GM23248 (cell line): Measurements from ENCODE around the gene KLK5. TPM values are rescaled to one million over a fixed set of nuclear protein-coding genes. Genes with fewer than 3 reads are reported as not detected.

Experiments
- DNase-seq: peaks from one replicate; pipeline ENCODE4 v3.0.0-alpha.2; 2015
- H2AFZ ChIP-seq: fragments of 200-600 bp; sonication (generic); 2 replicates; pipeline ENCODE4 v1.6.1; 2016; ENCODE audit warnings: antibody characterized with exemption
- H3F3A ChIP-seq: fragments of 200-600 bp; sonication (generic); 2 replicates; pipeline ENCODE4 v1.6.1; 2016; ENCODE audit warnings: mild to moderate bottlenecking, antibody characterized with exemption, mixed run types; ENCODE audit not compliant: insufficient read depth
- H3K27ac ChIP-seq: fragments of 200-600 bp; sonication (generic); 2 replicates; pipeline ENCODE4 v1.5.1; 2016; ENCODE audit warnings: mild to moderate bottlenecking
- H3K27me3 ChIP-seq: fragments of 200-600 bp; sonication (generic); replicated peaks from 2 replicates; pipeline ENCODE4 v1.6.1; 2016; ENCODE audit warnings: mild to moderate bottlenecking; ENCODE audit not compliant: insufficient read depth
- H3K36me3 ChIP-seq: fragments of 200-600 bp; sonication (generic); 2 replicates; pipeline ENCODE4 v1.6.1; 2016; ENCODE audit warnings: low read depth, mild to moderate bottlenecking
- H3K4me1 ChIP-seq: fragments of 200-600 bp; sonication (generic); 2 replicates; pipeline ENCODE4 v1.6.1; 2016; ENCODE audit warnings: mild to moderate bottlenecking; ENCODE audit not compliant: insufficient read depth
- H3K4me2 ChIP-seq: fragments of 200-600 bp; sonication (generic); one replicate; pipeline ENCODE4 v1.6.1; 2016; ENCODE audit warnings: mild to moderate bottlenecking; ENCODE audit not compliant: unreplicated experiment
- H3K4me3 ChIP-seq: fragments of 200-600 bp; sonication (generic); 2 replicates; pipeline ENCODE4 v1.5.1; 2016; ENCODE audit warnings: mild to moderate bottlenecking
- H3K79me2 ChIP-seq: fragments of 200-600 bp; sonication (generic); 2 replicates; pipeline ENCODE4 v1.6.1; 2016; ENCODE audit warnings: mild to moderate bottlenecking; ENCODE audit not compliant: insufficient read depth
- H3K9ac ChIP-seq: fragments of 200-600 bp; sonication (generic); 2 replicates; pipeline ENCODE4 v1.6.1; 2016; ENCODE audit warnings: mild to moderate bottlenecking
- H3K9me2 ChIP-seq: fragments of 200-600 bp; sonication (generic); 2 replicates; pipeline ENCODE4 v1.6.1; 2016; ENCODE audit warnings: mixed run types, mild to moderate bottlenecking, moderate library complexity; ENCODE audit not compliant: insufficient read depth
- H3K9me3 ChIP-seq: fragments of 200-600 bp; sonication (generic); one replicate; pipeline ENCODE4 v1.6.1; 2017; ENCODE audit warnings: low read depth
- H4K20me1 ChIP-seq: fragments of 200-600 bp; sonication (generic); 2 replicates; pipeline ENCODE4 v1.6.0; 2016; ENCODE audit not compliant: insufficient read depth
- EZH2 ChIP-seq: fragments of 200-600 bp; sonication (generic); IDR thresholded peaks from 2 replicates; pipeline ENCODE4 v1.6.1; 2018; ENCODE audit warnings: antibody characterized with exemption, mild to moderate bottlenecking; ENCODE audit not compliant: insufficient read depth, poor library complexity, severe bottlenecking
- EZH2phosphoT487 ChIP-seq: fragments of 200-600 bp; sonication (generic); IDR thresholded peaks from 2 replicates; pipeline ENCODE4 v1.6.1; 2018; ENCODE audit warnings: antibody characterized with exemption, moderate library complexity, mild to moderate bottlenecking, low read depth; ENCODE audit not compliant: insufficient read depth
- whole genome bisulfite sequencing, 2 experiments: methylation state at CpG; one replicate each; pipeline ENCODE4 v1.1.6; 2015 to 2017; ENCODE audit warnings: low lambda C conversion rate in 2 of 2, low coverage in 1 of 2; ENCODE audit errors: missing lambda C conversion rate in 2 of 2; 5-methylcytosine and 5-hydroxymethylcytosine counted together
- in situ Hi-C: fragments of 300-500 bp; cut with MboI; formaldehyde crosslinking; loops from 2 replicates; pipeline ENCODE4 v1.15.0; 2020
- polyA plus RNA-seq: library from polyadenylated mRNA; unstranded; fragments of >200 nt; fragmentation: Nextera tagmentation; extraction: Ambion mirVana; gene quantifications from 2 replicates; pipeline ENCODE4 v1.2.1, GENCODE V29; 2016
- total RNA-seq: library from RNA; depleted of rRNA; stranded (reverse); fragments of >200 nt; shearing (Covaris generic); gene quantifications from 2 replicates; pipeline ENCODE4 v1.2.3, GENCODE V29; 2014

The KLK5 gene
- total and polyA plus RNA-seq, 2 experiments from 2014 or later, result not detected

- no peak for DNase-seq
- H3K27ac ChIP-seq, result no peak overlapping the region
- no peaks in the 10 kb centered on the region for H3K4me1 ChIP-seq
- H3K4me3 ChIP-seq, result no peak overlapping the region
- H3K4me2 ChIP-seq, result no peak overlapping the region
- 30 to 38% methylated on average over 4 of the region's 4 CpGs for WGBS, 2 experiments
- no peak for TF ChIP-seq EZH2phosphoT487
- TF ChIP-seq EZH2, result no peak
- H3K9me2 ChIP-seq, result no peaks in the 10 kb centered on the region
- no peaks in the 10 kb centered on the region for H3K36me3 ChIP-seq
- no peaks in the 10 kb centered on the region for H3K79me2 ChIP-seq
- in situ Hi-C loops, result no loop called here
- H4K20me1 ChIP-seq, result no peaks in the 10 kb centered on the region
- no peak overlapping the region for H2AFZ ChIP-seq
- H3F3A ChIP-seq, result no peaks in the 10 kb centered on the region
- no peaks in the 10 kb centered on the region for H3K27me3 ChIP-seq
- no peaks in the 10 kb centered on the region for H3K9me3 ChIP-seq
- H3K9ac ChIP-seq, result no peak overlapping the region
Observed at GRCh38 chr19:50947123-50947522, 5.7 kb downstream of the KLK5 start.

- no peak overlapping the region for H3K4me2 ChIP-seq
- no peaks in the 10 kb centered on the region for H3K27me3 ChIP-seq
- H3K36me3 ChIP-seq, result no peaks in the 10 kb centered on the region
- H3K27ac ChIP-seq, result no peak overlapping the region
- H3K9ac ChIP-seq, result no peak overlapping the region
- H2AFZ ChIP-seq, result no peak overlapping the region
- in situ Hi-C loops, result no loop called here
- no peaks in the 10 kb centered on the region for H3K4me1 ChIP-seq
- no peak for DNase-seq
- H3K4me3 ChIP-seq, result no peak overlapping the region
- no peaks in the 10 kb centered on the region for H3K79me2 ChIP-seq
- no peaks in the 10 kb centered on the region for H3K9me2 ChIP-seq
- WGBS, 2 experiments, result 27 to 32% methylated on average over 4 of the region's 4 CpGs
- TF ChIP-seq EZH2phosphoT487 (no peak), EZH2 (no peak)
- H3F3A ChIP-seq, result no peaks in the 10 kb centered on the region
- H3K9me3 ChIP-seq, result no peaks in the 10 kb centered on the region
- no peaks in the 10 kb centered on the region for H4K20me1 ChIP-seq
Observed at GRCh38 chr19:50944795-50945194, 8.0 kb downstream of the KLK5 start.

GRCh38 chr19:50943074-50943828 lies 9.6 kb downstream of the KLK5 start:
- H3K9me3 ChIP-seq, result no peaks in the 10 kb centered on the region
- H3K79me2 ChIP-seq, result no peaks in the 10 kb centered on the region
- WGBS, 2 experiments, result 35 to 36% methylated on average over 10 of the region's 10 CpGs
- in situ Hi-C loops, result no loop called here
- no peaks in the 10 kb centered on the region for H3K4me1 ChIP-seq
- H3K27ac ChIP-seq, result no peak overlapping the region
- no peaks in the 10 kb centered on the region for H4K20me1 ChIP-seq
- no peaks in the 10 kb centered on the region for H3F3A ChIP-seq
- H3K9me2 ChIP-seq, result no peaks in the 10 kb centered on the region
- no peak overlapping the region for H3K4me3 ChIP-seq
- H3K36me3 ChIP-seq, result no peaks in the 10 kb centered on the region
- H3K9ac ChIP-seq, result no peak overlapping the region
- H3K4me2 ChIP-seq, result no peak overlapping the region
- TF ChIP-seq EZH2, result no peak
- TF ChIP-seq EZH2phosphoT487, result no peak
- no peaks in the 10 kb centered on the region for H3K27me3 ChIP-seq
- no peak overlapping the region for H2AFZ ChIP-seq
- DNase-seq, result no peak

- Histone ChIP-seq H3K36me3 (no peaks in the 10 kb centered on the region), H3K4me3 (no peak overlapping the region), H3K27ac (no peak overlapping the region), H3K9ac (no peak overlapping the region), H2AFZ (no peak overlapping the region), H3K9me2 (no peaks in the 10 kb centered on the region), H3K9me3 (no peaks in the 10 kb centered on the region), H3K27me3 (no peaks in the 10 kb centered on the region), H4K20me1 (no peaks in the 10 kb centered on the region), H3K4me1 (no peaks in the 10 kb centered on the region), H3F3A (no peaks in the 10 kb centered on the region), H3K4me2 (no peak overlapping the region), H3K79me2 (no peaks in the 10 kb centered on the region)
- DNase-seq, result no peak
- in situ Hi-C loops, result no loop called here
- WGBS, 2 experiments, result 12 to 19% methylated on average over 2 of the region's 2 CpGs
- TF ChIP-seq EZH2phosphoT487, result no peak
- no peak for TF ChIP-seq EZH2
Observed at GRCh38 chr19:50939596-50939995, 13.2 kb downstream of the KLK5 start.

- H2AFZ ChIP-seq, result peak overlapping the region; percentile 39; the same call in 1 of the 2 replicates
- no peak for TF ChIP-seq EZH2phosphoT487
- TF ChIP-seq EZH2, result no peak
Observed at GRCh38 chr19:50933640-50934039, 19.2 kb downstream of the KLK5 start.

More at GRCh38 chr19:50933640-50934039, 19.2 kb downstream of the KLK5 start:
- Histone ChIP-seq H3K36me3 (no peaks in the 10 kb centered on the region), H3K79me2 (no peaks in the 10 kb centered on the region), H3K9me2 (no peaks in the 10 kb centered on the region), H3K4me2 (no peak overlapping the region), H3F3A (no peaks in the 10 kb centered on the region), H4K20me1 (no peaks in the 10 kb centered on the region), H3K27ac (no peak overlapping the region), H3K9ac (no peak overlapping the region), H3K27me3 (peaks cover 11% of the 10 kb centered on the region; the same call in 1 of the 2 replicates), H3K4me3 (no peak overlapping the region), H3K9me3 (no peaks in the 10 kb centered on the region), H3K4me1 (no peaks in the 10 kb centered on the region)
- peak; percentile 68 for DNase-seq
- WGBS, 2 experiments, result 37 to 38% methylated on average over 8 of the region's 8 CpGs
- in situ Hi-C loops, result no loop called here
